H1 (cell line): ENCODE results near the gene ZNF595. TPM values are rescaled to one million over a fixed set of nuclear protein-coding genes. Genes with fewer than 3 reads are reported as not detected.

ENCODE experiments used
- CTCF ChIA-PET: fragments of 300-600 bp; sonication (Branson Sonifier 250); formaldehyde crosslinking; loops from one replicate; lab custom pipeline; 2021; ENCODE audit not compliant: partially characterized antibody; lab: Charles Lee
- POLR2A ChIA-PET: fragments of 300-600 bp; sonication (Branson Sonifier 250); formaldehyde crosslinking; loops from one replicate; lab custom pipeline; 2021; ENCODE audit warnings: inconsistent platforms; ENCODE audit not compliant: partially characterized antibody; lab: Charles Lee
- DNase-seq, 2 experiments: peaks; one replicate each; pipeline versions ENCODE4 v3.0.0 to v3.0.0-alpha.2; 2010 to 2022; ENCODE audit warnings: low spot score in 2 of 2, low read depth in 1 of 2, mixed read lengths in 1 of 2
- FAIRE-seq: peaks from 2 replicates; lab custom pipeline; 2011; peaks lifted over from hg19 to GRCh38; lab: Jason Lieb, UNC
- H2AFZ ChIP-seq: 2 replicates; pipeline ENCODE4 v1.8.1; 2012; ENCODE audit warnings: low read length, inconsistent platforms
- H2AK5ac ChIP-seq: 2 replicates; pipeline ENCODE4 v1.6.1; 2013; ENCODE audit warnings: low read depth, low read length
- H2BK120ac ChIP-seq: replicated peaks from 2 replicates; pipeline ENCODE3; 2013; ENCODE audit warnings: low read depth, low read length, inconsistent platforms
- H2BK12ac ChIP-seq: 2 replicates; pipeline ENCODE4 v1.6.1; 2013; ENCODE audit warnings: low read depth, low read length
- H2BK15ac ChIP-seq: 2 replicates; pipeline ENCODE4 v1.6.1; 2013; ENCODE audit warnings: low read length
- H2BK20ac ChIP-seq: 2 replicates; pipeline ENCODE4 v1.6.1; 2013; ENCODE audit warnings: low read length
- H2BK5ac ChIP-seq: 2 replicates; pipeline ENCODE4 v1.6.1; 2013; ENCODE audit warnings: low read depth, low read length
- H3K14ac ChIP-seq: 2 replicates; pipeline ENCODE4 v1.6.1; 2013; ENCODE audit warnings: inconsistent platforms; ENCODE audit not compliant: insufficient read length
- H3K18ac ChIP-seq: 2 replicates; pipeline ENCODE4 v1.6.1; 2013; ENCODE audit warnings: low read length; ENCODE audit errors: extremely low read depth
- H3K23ac ChIP-seq: 2 replicates; pipeline ENCODE4 v1.6.1; 2013; ENCODE audit warnings: inconsistent platforms; ENCODE audit not compliant: insufficient read length
- H3K23me2 ChIP-seq: 2 replicates; pipeline ENCODE4 v1.6.1; 2013; ENCODE audit warnings: low read depth, low read length
- H3K27ac ChIP-seq: 2 replicates; pipeline ENCODE4 v1.6.1; 2011; ENCODE audit warnings: low read depth, low read length, inconsistent platforms
- H3K27me3 ChIP-seq, 4 experiments: replicated peaks in 1 of 4; 1 replicate in 1 of 4; 2 replicates in 3 of 4; pipeline versions ENCODE4 v1.6.1 to v1.8.1; 2011 to 2013; ENCODE audit warnings: low read length in 3 of 4, mild to moderate bottlenecking in 3 of 4, inconsistent platforms in 2 of 4, mixed read lengths in 2 of 4, moderate library complexity in 1 of 4; ENCODE audit not compliant: control insufficient read depth in 3 of 4, insufficient read depth in 3 of 4; ENCODE audit errors: extremely low read depth in 1 of 4
- H3K36me3 ChIP-seq, 4 experiments: 2 replicates each; pipeline versions ENCODE4 v1.6.1 to v1.8.1; 2011 to 2013; ENCODE audit warnings: mild to moderate bottlenecking in 4 of 4, low read length in 3 of 4, moderate library complexity in 2 of 4, control low read depth in 1 of 4, inconsistent platforms in 1 of 4; ENCODE audit not compliant: insufficient read depth in 4 of 4, control insufficient read depth in 2 of 4
- H3K4ac ChIP-seq: replicated peaks from 2 replicates; pipeline ENCODE3; 2013; ENCODE audit warnings: low read length, low read depth, mixed read lengths, inconsistent platforms; ENCODE audit not compliant: insufficient read length
- H3K4me1 ChIP-seq, 4 experiments: replicated peaks in 1 of 4; 1 replicate in 1 of 4; 2 replicates in 3 of 4; pipeline versions ENCODE4 v1.6.1 to v1.8.1; 2011 to 2013; ENCODE audit warnings: low read length in 3 of 4, inconsistent platforms in 2 of 4, mixed read lengths in 1 of 4; ENCODE audit not compliant: insufficient read depth in 4 of 4, control insufficient read depth in 3 of 4
- H3K4me2 ChIP-seq, 2 experiments: 2 replicates each; pipeline versions ENCODE4 v1.6.1 to v1.8.1; 2011 to 2013; ENCODE audit warnings: low read depth in 2 of 2, low read length in 2 of 2, control low read depth in 1 of 2, inconsistent platforms in 1 of 2, mild to moderate bottlenecking in 1 of 2; ENCODE audit not compliant: insufficient read depth in 1 of 2
- H3K4me3 ChIP-seq, 4 experiments: fragments of 200-600, 300-600 bp in 1 of 4; sonication (generic), shearing (Covaris generic), sonication (Bioruptor Twin) in 1 of 4; 2 replicates each; pipeline versions ENCODE4 v1.5.1 to v1.8.1; 2011 to 2016; ENCODE audit warnings: low read length in 4 of 4, low read depth in 3 of 4, control low read depth in 2 of 4, inconsistent platforms in 2 of 4, mild to moderate bottlenecking in 2 of 4, mixed read lengths in 1 of 4, moderate library complexity in 1 of 4; ENCODE audit not compliant: insufficient read depth in 2 of 4; ENCODE audit errors: extremely low read depth in 1 of 4
- H3K56ac ChIP-seq: replicated peaks from 2 replicates; pipeline ENCODE3; 2013; ENCODE audit warnings: low read depth, mild to moderate bottlenecking, mixed read lengths, low read length, inconsistent platforms; ENCODE audit not compliant: insufficient read length
- H3K79me1 ChIP-seq: 2 replicates; pipeline ENCODE4 v1.6.1; 2013; ENCODE audit warnings: low read depth, low read length, control low read depth
- H3K79me2 ChIP-seq, 2 experiments: 2 replicates each; pipeline versions ENCODE4 v1.6.1 to v1.8.1; 2012 to 2013; ENCODE audit warnings: low read length in 2 of 2, mild to moderate bottlenecking in 2 of 2, inconsistent platforms in 1 of 2; ENCODE audit not compliant: insufficient read depth in 2 of 2, control insufficient read depth in 1 of 2
- H3K9ac ChIP-seq, 4 experiments: replicated peaks in 1 of 4; 1 replicate in 1 of 4; 2 replicates in 3 of 4; pipeline versions ENCODE4 v1.6.1 to v1.8.1; 2011 to 2013; ENCODE audit warnings: low read depth in 3 of 4, low read length in 3 of 4, control low read depth in 2 of 4, mild to moderate bottlenecking in 2 of 4, moderate library complexity in 2 of 4, inconsistent platforms in 1 of 4; ENCODE audit errors: extremely low read depth in 1 of 4
- H3K9me3 ChIP-seq, 2 experiments: 2 replicates each; pipeline versions ENCODE4 v1.6.1 to v1.8.1; 2012 to 2013; ENCODE audit warnings: mild to moderate bottlenecking in 2 of 2, moderate library complexity in 2 of 2, control low read depth in 1 of 2, inconsistent platforms in 1 of 2, low read depth in 1 of 2, low read length in 1 of 2, mixed read lengths in 1 of 2; ENCODE audit not compliant: insufficient read depth in 2 of 2
- H4K20me1 ChIP-seq, 2 experiments: replicated peaks in 1 of 2; 2 replicates each; pipeline versions ENCODE3 to v1.8.1; 2011 to 2013; ENCODE audit warnings: inconsistent platforms in 2 of 2, low read length in 2 of 2, mild to moderate bottlenecking in 1 of 2; ENCODE audit not compliant: insufficient read depth in 2 of 2, control insufficient read depth in 1 of 2
- H4K5ac ChIP-seq: 2 replicates; pipeline ENCODE4 v1.6.1; 2013; ENCODE audit warnings: low read length, low read depth, mixed read lengths, inconsistent platforms; ENCODE audit not compliant: insufficient read length
- H4K8ac ChIP-seq: 2 replicates; pipeline ENCODE4 v1.8.0; 2013; ENCODE audit warnings: mild to moderate bottlenecking, moderate library complexity, low read length, inconsistent platforms; ENCODE audit not compliant: insufficient read depth; ENCODE audit errors: extremely low read depth
- H4K91ac ChIP-seq: replicated peaks from 2 replicates; pipeline ENCODE3; 2013; ENCODE audit warnings: low read length, mixed read lengths, inconsistent platforms; ENCODE audit not compliant: insufficient read length
- CBX5 ChIP-seq: fragments of 300-800, 300-1000 bp; sonication (generic); IDR thresholded peaks from 2 replicates; pipeline ENCODE4 v1.7.1; 2016; ENCODE audit warnings: antibody characterized with exemption, low read length, low read depth
- WGBS, 2 experiments: shearing (Covaris generic) in 1 of 2; methylation state at CpG; one replicate each; pipeline versions ENCODE4 v1.1.6 to v1.1.7; 2013 to 2015; ENCODE audit warnings: low lambda C conversion rate in 2 of 2, mixed read lengths in 2 of 2, inconsistent platforms in 1 of 2, low coverage in 1 of 2, missing lambda C conversion rate in 1 of 2; ENCODE audit not compliant: insufficient replicate concordance in 2 of 2, insufficient coverage in 1 of 2, insufficient read length in 1 of 2; ENCODE audit errors: extremely low coverage in 1 of 2, missing lambda C conversion rate in 1 of 2; 5-methylcytosine and 5-hydroxymethylcytosine counted together
- polyA plus RNA-seq, 7 experiments: library from polyadenylated mRNA; depleted of rRNA in 3 of 7; stranded (reverse) in 5 of 7; unstranded in 2 of 7; fragments of >200 nt in 5 of 7; fragments of 200-250 nt in 2 of 7; gene quantifications; 1 replicate in 5 of 7; 2 replicates in 1 of 7; 4 replicates in 1 of 7; pipeline versions ENCODE4 v1.2.1 to v1.2.3, GENCODE V29; 2011 to 2013; ENCODE audit warnings: missing spikeins in 2 of 7, mixed read lengths in 2 of 7
- total RNA-seq: library from RNA; stranded (reverse); fragmentation: NEBNext Ultra II Directional; extraction: Animal tissue kit (Norgen Biotek cat#: 25700); gene quantifications from 2 replicates; pipeline ENCODE4 v1.2.1, GENCODE V29; 2021

The ZNF595 gene
- total and polyA plus RNA-seq, 2 of the 8 experiments (the other 6 are each of a cell fraction or from before 2014, with no cell fraction given): 3.3 to 22.5 TPM

DNA sequence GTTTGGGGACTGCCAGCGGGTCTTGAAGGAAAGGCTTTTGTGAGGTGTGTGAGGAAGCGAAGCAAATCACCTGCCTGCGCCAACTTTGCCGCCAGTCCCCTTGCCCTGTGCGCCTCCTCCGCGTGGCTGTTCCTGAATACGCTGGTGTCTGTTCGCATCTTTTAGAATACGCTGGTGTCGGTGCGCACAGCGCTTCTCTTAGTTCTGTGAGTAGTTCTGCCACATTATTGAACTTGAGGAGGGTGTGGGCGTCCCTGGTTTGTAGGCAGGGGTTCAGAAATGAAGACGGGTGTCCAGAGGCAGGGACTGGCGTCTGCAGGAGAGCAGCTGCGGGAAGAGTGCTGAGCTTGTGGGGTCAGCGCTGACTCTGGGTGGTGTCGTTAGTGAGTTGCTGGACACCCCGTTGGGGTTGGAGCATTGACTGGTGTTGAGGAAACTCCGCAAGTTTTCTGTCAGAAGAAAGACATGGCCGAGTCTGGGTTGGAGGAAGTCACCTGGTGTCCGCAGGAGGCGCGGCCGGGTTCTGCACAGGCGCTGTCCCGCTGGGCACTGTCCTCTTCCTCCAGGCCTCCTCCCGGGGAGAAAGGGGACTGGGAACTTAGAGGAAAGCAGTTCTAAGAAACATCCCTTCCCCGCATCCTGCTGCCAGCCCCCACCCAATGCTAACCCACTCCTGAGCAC, 72.1 kb downstream of the ZNF595 start:
- POLR2A ChIA-PET: interaction anchor here (0.6 to 4.6 kb wide), 23 partner anchors 9 to 179 kb away, joined by 3 to 47 read pairs (median 4); partner anchors contain the start of genes ZNF595 and ZNF732
- Histone ChIP-seq H4K20me1 (peaks cover 0 to 5% of the 10 kb centered on the region in 2 experiments), H3K9ac (peak overlapping the region; percentile 86 to 100 (median 98)), H3K79me2 (peaks cover 10 to 57% of the 10 kb centered on the region in 2 experiments), H3K27me3 (no peaks in the 10 kb centered on the region), H4K5ac (peak overlapping the region; percentile 100), H3K4ac (no peak overlapping the region), H3K27ac (peak overlapping the region; percentile 92), H2AFZ (no peak overlapping the region), H3K4me2 (peak overlapping the region; percentile 95), H3K4me1 (peaks cover 0 to 2% (median 0%) of the 10 kb centered on the region in 4 experiments; a peak in 3 of 7 replicates), H2BK15ac (no peak overlapping the region), H3K4me3 (peak overlapping the region; percentile 78 to 98 (median 94)), H3K14ac (peak overlapping the region; percentile 45), H2BK120ac (no peak overlapping the region), H3K36me3 (peaks cover 8 to 37% (median 12%) of the 10 kb centered on the region in 4 experiments; a peak in 7 of 8 replicates), H3K23me2 (peaks cover 5% of the 10 kb centered on the region), H2BK20ac (no peak overlapping the region), H3K23ac (no peak overlapping the region), H2BK5ac (peak overlapping the region; percentile 96), H4K8ac (peak overlapping the region; percentile 100; the same call in 1 of the 2 replicates), H3K56ac (no peak overlapping the region), H3K18ac (peak overlapping the region; percentile 98), H2AK5ac (no peak overlapping the region; the same call in 1 of the 2 replicates), H3K79me1 (no peaks in the 10 kb centered on the region), H3K9me3 (no peaks in the 10 kb centered on the region; a peak in 1 of 4 replicates), H2BK12ac (no peak overlapping the region), H4K91ac (no peak overlapping the region)
- CTCF ChIA-PET: interaction anchor here (1.1 to 2.3 kb wide), 7 partner anchors 8 to 117 kb away, joined by 3 to 9 read pairs (median 4); no protein-coding TSS in a partner anchor
- 1% methylated on average over 28 of the region's 30 CpGs; no CpG with 5 or more reads in 1 of the 2 experiments for WGBS, 2 experiments
- DNase-seq (peak in 1 of 2 experiments; percentile 74), FAIRE-seq (no peak)
- no peak for TF ChIP-seq CBX5
